Vagina (tissue), 2 donors: ENCODE results near the gene GRAMD4. TPM values are rescaled to one million over a fixed set of nuclear protein-coding genes. Genes with fewer than 3 reads are reported as not detected.

Source experiments
- DNase-seq, 2 donors: peaks; one replicate each; pipeline ENCODE4 v3.0.0-alpha.2; 2017; ENCODE audit errors: extremely low spot score in 2 of 2
- H3K27ac ChIP-seq: fragments of 200-600 bp; sonication (generic); one replicate; pipeline ENCODE4 v1.5.1; 2019
- H3K27me3 ChIP-seq: fragments of 200-600 bp; sonication (generic); one replicate; pipeline ENCODE4 v1.5.1; 2019
- H3K36me3 ChIP-seq, 2 donors: fragments of 200-600 bp; sonication (generic); one replicate each; pipeline ENCODE4 v1.5.1; 2017 to 2019
- H3K4me1 ChIP-seq: fragments of 200-600 bp; sonication (generic); one replicate; pipeline ENCODE4 v1.5.1; 2019
- H3K4me3 ChIP-seq, 2 donors: fragments of 200-600 bp; sonication (generic); 1 replicate in 1 of 2; 2 replicates in 1 of 2; pipeline ENCODE4 v1.5.1; 2016 to 2019
- H3K9me3 ChIP-seq: fragments of 200-600 bp; sonication (generic); one replicate; pipeline ENCODE4 v1.5.1; 2019
- POLR2A ChIP-seq, 2 donors: fragments of 450-650 bp; IDR thresholded peaks; one replicate each; pipeline ENCODE4 v1.6.1; 2017; ENCODE audit warnings: antibody characterized with exemption in 2 of 2, mild to moderate bottlenecking in 2 of 2, moderate library complexity in 2 of 2
- POLR2AphosphoS5 ChIP-seq, 2 donors: sonication (generic); formaldehyde crosslinking; IDR thresholded peaks; one replicate each; pipeline ENCODE4 v1.9.0; 2017; ENCODE audit warnings: antibody characterized with exemption in 2 of 2, mild to moderate bottlenecking in 2 of 2, low read depth in 1 of 2; ENCODE audit not compliant: insufficient read depth in 1 of 2
- intact Hi-C: fragments of 100-400 bp; cut with DNase I; formaldehyde crosslinking; loops from one replicate; pipeline ENCODE4 v1.15.1; 2023
- total RNA-seq: library from RNA; depleted of rRNA; stranded (reverse); fragments of >200 nt; gene quantifications from one replicate; pipeline ENCODE4 v1.2.3, GENCODE V29; 2016
- TF ChIP-seq, protein P1 (sequence below), 3 experiments: fragments of 450-650 bp in 2 of 3; fragments of 200-600 bp in 1 of 3; sonication (generic) in 1 of 3; IDR thresholded peaks; one replicate each; pipeline ENCODE4 v1.5.1; 2017 to 2019; ENCODE audit warnings: antibody characterized with exemption in 3 of 3, mild to moderate bottlenecking in 2 of 3, moderate library complexity in 2 of 3

The GRAMD4 gene
- total RNA-seq, 1 donor from 2014 or later, result 28.7 TPM

DNA sequence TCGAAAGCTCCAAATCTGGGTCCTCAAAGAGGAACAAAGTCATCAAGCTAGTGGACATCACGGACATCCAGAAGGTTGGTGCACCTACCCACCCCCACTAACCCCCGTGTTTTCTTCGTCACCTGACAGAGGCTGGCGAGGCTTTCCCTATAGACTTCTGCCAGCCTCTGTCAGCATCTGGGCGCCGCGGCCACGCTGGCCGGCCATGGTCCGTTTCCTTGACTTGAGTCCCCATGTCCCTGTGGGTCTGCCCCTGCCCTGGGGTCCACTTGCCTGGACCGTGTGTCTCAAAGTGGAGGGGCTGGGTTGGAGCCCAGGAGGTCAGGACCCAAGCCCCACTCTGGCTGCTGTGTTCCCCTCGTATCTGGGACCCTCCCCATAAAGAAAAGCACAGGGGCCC lies 55.3 kb downstream of the GRAMD4 start:
- H3K9me3 ChIP-seq, result no peaks in the 10 kb centered on the region
- no peak overlapping the region for H3K27ac ChIP-seq
- peaks cover 14% of the 10 kb centered on the region for H3K4me1 ChIP-seq
- peaks cover 0 to 4% of the 10 kb centered on the region in 2 donors for H3K36me3 ChIP-seq
- H3K27me3 ChIP-seq, result no peaks in the 10 kb centered on the region
- intact Hi-C loops, result no loop called here
- no peak overlapping the region for H3K4me3 ChIP-seq
- DNase-seq, result no peak
- no peak for TF ChIP-seq POLR2A (IDR thresholded peaks at IDR 0.05)
- TF ChIP-seq, protein P1, sequence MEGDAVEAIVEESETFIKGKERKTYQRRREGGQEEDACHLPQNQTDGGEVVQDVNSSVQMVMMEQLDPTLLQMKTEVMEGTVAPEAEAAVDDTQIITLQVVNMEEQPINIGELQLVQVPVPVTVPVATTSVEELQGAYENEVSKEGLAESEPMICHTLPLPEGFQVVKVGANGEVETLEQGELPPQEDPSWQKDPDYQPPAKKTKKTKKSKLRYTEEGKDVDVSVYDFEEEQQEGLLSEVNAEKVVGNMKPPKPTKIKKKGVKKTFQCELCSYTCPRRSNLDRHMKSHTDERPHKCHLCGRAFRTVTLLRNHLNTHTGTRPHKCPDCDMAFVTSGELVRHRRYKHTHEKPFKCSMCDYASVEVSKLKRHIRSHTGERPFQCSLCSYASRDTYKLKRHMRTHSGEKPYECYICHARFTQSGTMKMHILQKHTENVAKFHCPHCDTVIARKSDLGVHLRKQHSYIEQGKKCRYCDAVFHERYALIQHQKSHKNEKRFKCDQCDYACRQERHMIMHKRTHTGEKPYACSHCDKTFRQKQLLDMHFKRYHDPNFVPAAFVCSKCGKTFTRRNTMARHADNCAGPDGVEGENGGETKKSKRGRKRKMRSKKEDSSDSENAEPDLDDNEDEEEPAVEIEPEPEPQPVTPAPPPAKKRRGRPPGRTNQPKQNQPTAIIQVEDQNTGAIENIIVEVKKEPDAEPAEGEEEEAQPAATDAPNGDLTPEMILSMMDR (IDR thresholded peaks at IDR 0.05), result no peak
- no peak for TF ChIP-seq POLR2AphosphoS5 (IDR thresholded peaks at IDR 0.05; ENCODE audit: insufficient read depth in 1 of 2, low read depth in 1 of 2)

DNA sequence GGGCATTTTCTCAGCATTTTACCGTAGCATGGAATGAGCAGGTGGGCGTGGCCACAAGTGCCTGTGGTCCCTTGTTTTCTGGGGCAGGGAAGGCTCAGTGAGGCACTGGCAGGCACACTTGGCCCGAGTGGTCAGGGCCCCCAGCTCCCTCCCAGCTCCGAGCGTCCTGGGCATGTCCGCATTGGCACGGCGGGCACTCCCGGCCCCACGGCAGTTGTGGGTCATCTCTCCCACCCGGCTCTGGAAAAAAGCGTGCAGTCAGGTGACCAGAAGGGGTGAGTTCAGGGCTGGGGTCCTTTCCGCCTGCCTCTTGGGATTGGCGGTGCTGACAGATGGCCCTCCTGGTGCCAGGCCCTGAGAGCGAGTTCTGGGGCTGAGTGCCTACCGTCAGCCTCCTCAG lies 55.8 kb downstream of the GRAMD4 start:
- intact Hi-C loops, result no loop called here
- no peak for TF ChIP-seq POLR2AphosphoS5 (IDR thresholded peaks at IDR 0.05; ENCODE audit: insufficient read depth in 1 of 2, low read depth in 1 of 2)
- no peak for TF ChIP-seq POLR2A (IDR thresholded peaks at IDR 0.05)
- TF ChIP-seq, protein P1 (IDR thresholded peaks at IDR 0.05), result no peak

DNA sequence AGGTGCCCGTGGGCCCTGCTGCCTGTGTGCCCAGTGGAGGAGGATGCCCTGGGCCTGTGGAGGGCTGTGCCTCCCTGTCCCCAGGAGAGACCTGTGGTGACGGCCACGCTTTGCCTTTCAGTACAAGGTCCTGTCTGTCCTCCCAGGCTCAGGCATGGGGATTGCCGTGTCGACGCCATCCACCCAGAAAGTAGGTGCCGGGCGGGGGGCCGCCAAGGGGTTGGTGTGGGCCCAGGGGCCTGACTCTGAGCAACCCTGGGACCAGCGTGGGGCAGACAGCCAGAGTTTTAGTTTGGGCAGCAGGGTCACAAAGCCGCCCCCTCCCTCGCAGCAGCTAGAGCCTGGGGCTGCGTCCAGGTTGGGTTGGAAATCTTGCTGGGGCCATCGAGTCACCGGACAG lies 56.3 kb downstream of the GRAMD4 start:
- Histone ChIP-seq H3K27me3 (no peaks in the 10 kb centered on the region), H3K4me1 (peaks cover 14% of the 10 kb centered on the region), H3K36me3 (peaks cover 0 to 4% of the 10 kb centered on the region in 2 donors), H3K27ac (no peak overlapping the region), H3K9me3 (no peaks in the 10 kb centered on the region), H3K4me3 (no peak overlapping the region)
- intact Hi-C loops, result no loop called here
- DNase-seq, result no peak
- TF ChIP-seq POLR2AphosphoS5 (IDR thresholded peaks at IDR 0.05; ENCODE audit: insufficient read depth in 1 of 2, low read depth in 1 of 2), result no peak
- TF ChIP-seq, protein P1 (IDR thresholded peaks at IDR 0.05), result no peak
- no peak for TF ChIP-seq POLR2A (IDR thresholded peaks at IDR 0.05)

More for the DNA sequence above, 55.8 kb downstream of the GRAMD4 start:
- peaks cover 14% of the 10 kb centered on the region for H3K4me1 ChIP-seq
- H3K27ac ChIP-seq, result no peak overlapping the region
- DNase-seq, result no peak
- H3K36me3 ChIP-seq, result peaks cover 0 to 4% of the 10 kb centered on the region in 2 donors
- H3K4me3 ChIP-seq, result no peak overlapping the region
- H3K27me3 ChIP-seq, result no peaks in the 10 kb centered on the region
- H3K9me3 ChIP-seq, result no peaks in the 10 kb centered on the region

DNA sequence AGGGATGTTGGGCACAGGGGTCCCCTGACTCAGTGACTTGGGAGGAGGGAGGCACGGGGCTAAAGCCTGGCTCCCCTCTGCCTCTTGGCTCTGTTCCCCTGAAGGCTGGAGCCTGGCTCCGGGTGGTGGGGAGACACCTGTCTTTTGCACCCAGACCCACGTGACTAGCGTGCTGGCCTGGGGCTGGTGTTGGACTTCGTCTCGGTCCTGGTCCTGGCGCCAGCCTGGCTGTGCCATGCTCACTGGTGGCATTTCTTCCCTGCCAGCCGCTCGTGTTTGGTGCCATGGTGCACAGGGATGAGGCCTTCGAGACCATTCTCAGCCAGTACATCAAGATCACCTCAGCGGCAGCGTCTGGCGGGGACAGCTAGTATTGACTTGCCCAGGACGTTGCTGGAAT lies 56.7 kb downstream of the GRAMD4 start:
- intact Hi-C loops, result no loop called here
- Histone ChIP-seq H3K36me3 (peaks cover 0 to 4% of the 10 kb centered on the region in 2 donors), H3K27ac (no peak overlapping the region)

DNA sequence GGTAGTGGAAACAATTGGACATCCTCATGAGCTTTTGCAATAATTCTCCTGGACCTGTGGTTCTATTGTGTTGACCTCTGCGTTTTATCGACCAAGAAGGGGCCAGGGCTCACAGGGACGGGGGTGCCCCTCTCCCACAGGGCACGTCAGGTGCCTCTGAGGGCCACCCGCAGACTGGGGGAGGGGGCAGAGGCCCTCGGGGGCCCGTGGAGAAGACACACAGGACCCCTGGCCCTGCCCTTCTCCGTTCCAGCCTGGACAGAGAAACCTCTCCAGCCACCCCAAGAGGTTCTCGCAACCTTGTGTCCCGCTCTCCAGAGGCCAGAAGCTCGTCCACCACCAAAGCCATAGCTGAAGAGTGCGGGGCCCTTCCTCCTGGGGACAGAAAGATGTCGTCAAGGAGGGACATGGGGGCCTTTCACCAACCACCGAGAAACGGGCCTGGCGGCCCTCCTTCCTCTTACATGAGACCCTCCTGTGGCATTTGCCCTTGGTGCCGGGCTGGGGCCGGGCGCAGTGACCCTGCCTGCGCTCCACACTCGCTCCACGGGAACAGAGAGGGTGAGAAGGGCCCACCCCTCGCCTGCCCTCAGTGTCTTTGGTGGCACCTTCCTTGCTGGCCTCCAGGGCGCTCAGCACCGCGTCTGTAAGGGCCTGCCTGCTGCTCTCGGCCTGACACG lies 57.3 kb downstream of the GRAMD4 start:
- no peak overlapping the region for H3K4me3 ChIP-seq
- peaks cover 0 to 4% of the 10 kb centered on the region in 2 donors for H3K36me3 ChIP-seq
- no peak overlapping the region for H3K27ac ChIP-seq
- no peak for TF ChIP-seq POLR2AphosphoS5 (IDR thresholded peaks at IDR 0.05; ENCODE audit: insufficient read depth in 1 of 2, low read depth in 1 of 2)
- TF ChIP-seq POLR2A (IDR thresholded peaks at IDR 0.05), result no peak
- TF ChIP-seq, protein P1 (IDR thresholded peaks at IDR 0.05), result no peak
- H3K4me1 ChIP-seq, result peaks cover 8% of the 10 kb centered on the region
- H3K27me3 ChIP-seq, result no peaks in the 10 kb centered on the region
- no peaks in the 10 kb centered on the region for H3K9me3 ChIP-seq
- no peak for DNase-seq
- intact Hi-C loops, result no loop called here

More for the DNA sequence above, 56.7 kb downstream of the GRAMD4 start:
- Histone ChIP-seq H3K4me1 (peaks cover 14% of the 10 kb centered on the region), H3K4me3 (no peak overlapping the region), H3K27me3 (no peaks in the 10 kb centered on the region), H3K9me3 (no peaks in the 10 kb centered on the region)
- no peak for DNase-seq
- no peak for TF ChIP-seq POLR2AphosphoS5 (IDR thresholded peaks at IDR 0.05; ENCODE audit: insufficient read depth in 1 of 2, low read depth in 1 of 2)
- TF ChIP-seq, protein P1 (IDR thresholded peaks at IDR 0.05), result no peak
- no peak for TF ChIP-seq POLR2A (IDR thresholded peaks at IDR 0.05)
